Anterior cingulate cortex (tissue), 58 donors: ENCODE measurements around the gene TESK2.
"Not testable (repeated sequence)": the region's sequence is repeated elsewhere in the genome, so short reads cannot be mapped to it uniquely, and the experiment has no call there.

Experiments used
- DNase-seq, 58 donors: peaks; one replicate each; lab custom pipeline; 2025; lab: John Stamatoyannopoulos, UW

TESK2 gene

GRCh38 chr1:45423906-45424678 lies 66.9 kb downstream of the TESK2 start:
- no peak for DNase-seq

DNA sequence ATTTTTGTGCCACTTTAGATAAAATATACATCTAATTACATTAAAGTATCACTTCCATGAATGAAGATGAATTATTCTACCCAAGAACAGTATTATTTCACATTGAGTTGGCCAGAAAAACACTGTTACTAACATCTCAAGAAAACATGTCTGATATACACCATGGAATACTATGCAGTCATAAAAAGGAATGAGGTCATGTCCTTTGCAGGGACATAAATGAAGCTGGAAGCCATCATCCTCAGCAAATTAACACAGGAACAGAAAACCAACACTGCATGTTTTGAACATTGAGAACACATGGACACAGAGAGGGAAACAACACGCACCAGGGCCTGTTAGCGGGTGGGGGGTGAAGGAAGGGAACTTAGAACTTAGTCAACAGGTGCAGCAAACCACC lies 69.0 kb downstream of the TESK2 start:
- no peak for DNase-seq

DNA sequence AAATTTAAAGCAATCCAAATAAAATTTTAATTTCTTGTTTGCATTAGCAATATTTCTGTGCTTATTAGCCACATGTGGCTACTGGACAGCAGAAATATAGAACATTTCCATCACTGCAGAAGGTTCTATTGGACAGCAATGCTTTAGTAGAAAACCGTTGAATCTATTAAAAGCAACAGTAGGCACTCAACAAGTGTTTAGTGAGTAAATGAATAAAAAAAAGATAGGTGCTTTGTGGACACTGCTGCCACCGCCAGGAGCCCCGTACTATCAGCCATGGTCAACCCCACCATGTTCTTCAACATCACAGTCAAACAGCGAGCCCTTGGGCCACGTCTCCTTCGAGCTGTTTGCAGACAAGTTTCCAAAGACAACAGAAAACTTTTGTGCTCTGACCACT lies 76.2 kb downstream of the TESK2 start:
- DNase-seq: no peak

- DNase-seq: no peak
These were observed 78.1 kb downstream of the TESK2 start for GRCh38 chr1:45412899-45413298.

DNA sequence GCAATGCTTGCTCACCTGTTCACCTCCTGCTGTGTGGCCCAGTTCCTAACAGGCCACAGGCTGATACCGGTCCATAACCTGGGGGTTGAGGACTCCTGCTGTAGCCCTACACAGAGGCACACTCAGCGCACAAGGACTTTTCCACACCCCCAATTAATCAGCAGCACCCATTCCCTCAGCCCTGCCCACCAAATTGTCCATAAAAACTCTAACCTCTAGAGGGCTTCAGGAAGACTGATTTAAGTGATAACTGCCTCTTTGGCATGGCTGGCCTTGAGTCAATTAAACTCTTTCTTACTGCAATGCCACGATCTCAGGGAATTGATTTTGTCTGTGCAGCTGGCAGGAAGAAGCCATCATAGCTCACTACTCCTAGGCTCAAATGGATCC lies 79.5 kb downstream of the TESK2 start:
- DNase-seq: no peak

DNA sequence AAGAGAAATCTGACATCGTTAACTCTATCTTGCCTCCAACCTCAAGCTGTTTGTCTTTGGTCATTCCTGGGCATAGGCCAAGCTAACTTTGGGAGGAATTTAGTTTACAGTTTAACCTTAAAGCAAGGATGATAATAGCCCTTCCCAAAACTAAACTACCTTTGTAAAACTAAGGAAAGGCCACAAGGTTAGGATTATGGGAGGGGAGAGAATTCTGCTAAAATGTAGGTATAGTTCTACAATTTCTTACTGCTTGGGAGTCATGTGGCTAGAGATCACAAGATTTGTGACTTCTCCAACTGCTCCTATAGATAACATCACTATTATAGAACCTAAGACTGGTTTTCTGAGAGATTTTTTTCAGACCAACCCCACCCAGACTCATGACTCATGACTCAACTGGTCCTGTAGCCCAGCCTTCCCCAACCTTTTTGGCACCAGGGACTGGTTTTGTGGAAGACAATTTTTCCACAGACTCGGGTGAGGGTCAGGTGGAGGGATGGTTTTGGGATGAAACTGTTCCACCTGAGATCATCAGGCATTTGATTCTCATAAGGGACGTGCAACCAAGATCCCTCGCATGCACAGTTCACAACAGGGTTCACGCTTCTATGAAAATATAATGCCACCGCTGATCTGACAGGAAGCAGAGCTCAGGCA lies 80.0 kb downstream of the TESK2 start:
- no peak for DNase-seq

GRCh38 chr1:45409276-45409675 lies 81.7 kb downstream of the TESK2 start:
- no peak for DNase-seq

GRCh38 chr1:45407629-45408287 lies 83.2 kb downstream of the TESK2 start:
- DNase-seq: no peak

DNA sequence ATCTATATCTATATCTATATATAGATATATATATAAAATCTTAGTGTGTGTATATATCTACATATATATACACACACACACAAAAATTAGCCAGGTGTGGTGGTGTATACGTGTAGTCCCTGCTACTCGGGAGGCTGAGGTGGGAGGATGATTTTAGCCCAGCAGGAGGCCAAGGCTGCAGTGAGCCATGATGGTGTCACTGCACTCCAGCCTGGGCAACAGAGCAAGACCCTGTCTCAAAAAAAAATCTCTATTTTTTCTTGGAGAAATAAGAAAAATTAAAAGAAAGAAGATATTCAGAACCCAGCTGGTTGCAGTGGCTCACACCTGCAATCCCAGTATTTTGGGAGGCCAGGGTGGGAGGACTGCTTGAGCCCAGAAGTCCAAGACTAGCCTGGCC lies 85.3 kb downstream of the TESK2 start:
- DNase-seq: no peak

GRCh38 chr1:45403718-45404117 lies 87.2 kb downstream of the TESK2 start:
- DNase-seq: no peak

GRCh38 chr1:45403298-45403697 lies 87.7 kb downstream of the TESK2 start:
- no peak for DNase-seq

- no peak for DNase-seq
These were observed 89.4 kb downstream of the TESK2 start for GRCh38 chr1:45401524-45401923.

DNA sequence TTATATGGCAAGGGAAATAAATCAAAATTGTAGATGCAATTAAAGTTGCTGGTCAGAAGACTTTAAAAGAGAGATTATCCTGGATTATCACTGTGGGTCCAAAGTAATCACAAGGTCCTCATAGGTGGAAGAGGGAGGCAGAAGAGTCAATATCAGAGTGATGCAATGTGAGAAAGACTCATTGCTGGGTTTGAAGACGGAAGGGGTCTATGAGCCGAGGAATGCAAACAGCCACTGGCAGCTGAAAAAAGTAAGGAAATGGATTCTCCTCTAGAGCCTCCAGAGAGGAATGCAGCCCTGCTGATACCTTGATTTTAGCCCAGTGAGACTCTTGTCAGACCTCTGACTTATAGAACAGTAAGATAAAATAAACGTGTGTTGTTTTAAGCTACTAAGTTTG lies 90.9 kb downstream of the TESK2 start:
- DNase-seq: no peak

GRCh38 chr1:45397285-45397684 lies 93.7 kb downstream of the TESK2 start:
- DNase-seq: no peak

GRCh38 chr1:45395582-45395981 lies 95.4 kb downstream of the TESK2 start:
- no peak for DNase-seq

DNA sequence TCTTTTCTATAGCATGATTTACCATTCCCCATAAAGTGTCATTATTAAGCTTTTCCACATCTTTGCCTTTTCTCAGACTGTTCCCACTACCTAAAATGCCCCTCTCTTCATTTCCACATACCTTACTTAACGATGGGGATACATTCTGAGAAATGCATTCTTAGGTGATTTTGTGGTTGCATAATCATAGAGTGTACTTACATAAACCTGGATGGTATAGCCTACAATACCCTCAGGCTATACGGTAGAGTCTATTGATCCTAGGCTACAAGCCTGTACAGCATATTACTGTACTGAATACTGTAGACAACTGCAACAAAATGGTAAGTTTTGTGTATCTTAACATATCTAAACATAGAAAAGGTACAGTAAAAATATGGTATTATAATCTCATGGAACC lies 95.9 kb downstream of the TESK2 start:
- DNase-seq: no peak

GRCh38 chr1:45394342-45394741 lies 96.6 kb downstream of the TESK2 start:
- DNase-seq: no peak

- no peak for DNase-seq
These were observed 97.2 kb downstream of the TESK2 start for GRCh38 chr1:45393718-45394302.

GRCh38 chr1:45386219-45386618 lies 104.7 kb downstream of the TESK2 start:
- no peak for DNase-seq

- no peak for DNase-seq
These were observed 105.7 kb downstream of the TESK2 start for GRCh38 chr1:45385302-45385701.

DNA sequence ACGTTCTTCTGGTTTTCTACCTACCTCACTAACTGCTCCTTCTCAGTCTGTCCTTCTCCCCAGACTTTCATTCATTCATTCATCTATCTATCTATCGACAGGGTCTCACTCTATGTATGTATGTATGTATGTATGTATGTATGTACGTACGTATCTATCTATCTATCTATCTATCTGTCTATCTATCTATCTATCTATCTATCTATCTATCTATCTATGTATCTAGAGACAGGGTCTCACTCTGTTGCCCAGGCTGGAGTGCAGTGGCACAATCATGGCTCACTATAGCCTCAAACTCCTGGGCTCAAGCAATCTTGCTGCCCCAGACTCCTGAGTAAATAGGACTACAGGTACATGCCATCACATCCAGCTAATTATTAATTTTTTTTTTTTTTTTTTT lies 106.8 kb downstream of the TESK2 start:
- DNase-seq: not testable (repeated sequence)
